ENCODE data around the gene PAPOLA.

GRCh38 chr14:96502621-96503305 lies 581 bp downstream of the PAPOLA start:
- no peak for TF ChIP-seq POLR2A (IDR thresholded peaks at IDR 0.05)
- TF ChIP-seq CTCF (IDR thresholded peaks at IDR 0.05), result no peak

Data from Peyer's patch (tissue), 4 donors.